ENCODE results near the gene RBM46.

DNA sequence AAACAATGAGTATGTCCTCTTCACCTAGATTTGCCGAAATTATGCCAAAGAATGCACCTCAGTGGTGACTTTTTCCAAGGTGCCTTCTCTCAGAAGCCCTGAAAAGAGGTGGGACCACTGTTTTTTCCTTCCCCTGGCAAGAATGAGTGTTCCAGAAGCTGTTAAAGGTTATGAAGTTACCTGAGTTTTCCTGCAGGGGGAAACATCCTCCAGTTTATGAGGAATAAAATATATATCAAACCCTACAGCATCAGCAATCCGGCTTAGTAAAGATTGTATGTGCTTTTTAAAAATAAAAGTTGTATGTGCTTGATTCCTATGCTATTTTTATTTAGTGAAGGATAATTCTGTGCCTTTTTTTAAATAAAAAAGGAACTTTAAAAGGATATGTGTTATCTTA is 73.3 kb downstream of the RBM46 start:
- TF ChIP-seq EP300 (IDR thresholded peaks at IDR 0.05) (no peak), CTCF (IDR thresholded peaks at IDR 0.05) (peak in 1 of 6 experiments; percentile 15)
